Gastrocnemius medialis (tissue), 4 donors: ENCODE data around the gene TCF7L2.

Source experiments
- POLR2A ChIP-seq, 2 donors: fragments of 450-650 bp; IDR thresholded peaks; one replicate each; pipeline ENCODE4 v1.6.1; 2017; ENCODE audit warnings: antibody characterized with exemption in 2 of 2, mild to moderate bottlenecking in 2 of 2, moderate library complexity in 2 of 2
- TF ChIP-seq, protein P1 (sequence below), 5 experiments: fragments of 450-650 bp in 3 of 5; fragments of 200-600 bp in 2 of 5; sonication (generic) in 2 of 5; IDR thresholded peaks in 4 of 5; conservative IDR thresholded peaks in 1 of 5; 1 replicate in 4 of 5; 2 replicates in 1 of 5; pipeline ENCODE4 v1.5.1; 2016 to 2019; ENCODE audit warnings: antibody characterized with exemption in 5 of 5, mild to moderate bottlenecking in 3 of 5, moderate library complexity in 3 of 5

DNA sequence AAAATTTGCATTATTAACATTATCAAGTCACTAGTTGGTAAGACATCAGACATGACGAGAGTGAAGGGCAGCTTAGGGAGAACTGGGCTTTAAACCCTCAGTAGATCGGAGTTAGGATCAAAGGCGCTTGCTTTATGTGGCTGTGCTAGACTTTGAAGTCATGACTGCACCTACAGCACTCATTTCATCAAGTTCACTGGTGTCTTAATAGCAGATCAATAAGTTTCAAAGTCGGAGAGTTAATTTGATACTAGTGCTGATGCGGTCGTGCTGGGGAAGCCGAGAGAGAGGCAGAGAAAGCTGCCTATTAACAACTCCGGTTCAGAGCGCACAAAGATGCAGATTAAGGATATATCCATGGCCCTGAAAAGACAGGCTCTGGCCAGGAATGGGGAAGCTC, 172.9 kb downstream of the TCF7L2 start:
- TF ChIP-seq, protein P1, sequence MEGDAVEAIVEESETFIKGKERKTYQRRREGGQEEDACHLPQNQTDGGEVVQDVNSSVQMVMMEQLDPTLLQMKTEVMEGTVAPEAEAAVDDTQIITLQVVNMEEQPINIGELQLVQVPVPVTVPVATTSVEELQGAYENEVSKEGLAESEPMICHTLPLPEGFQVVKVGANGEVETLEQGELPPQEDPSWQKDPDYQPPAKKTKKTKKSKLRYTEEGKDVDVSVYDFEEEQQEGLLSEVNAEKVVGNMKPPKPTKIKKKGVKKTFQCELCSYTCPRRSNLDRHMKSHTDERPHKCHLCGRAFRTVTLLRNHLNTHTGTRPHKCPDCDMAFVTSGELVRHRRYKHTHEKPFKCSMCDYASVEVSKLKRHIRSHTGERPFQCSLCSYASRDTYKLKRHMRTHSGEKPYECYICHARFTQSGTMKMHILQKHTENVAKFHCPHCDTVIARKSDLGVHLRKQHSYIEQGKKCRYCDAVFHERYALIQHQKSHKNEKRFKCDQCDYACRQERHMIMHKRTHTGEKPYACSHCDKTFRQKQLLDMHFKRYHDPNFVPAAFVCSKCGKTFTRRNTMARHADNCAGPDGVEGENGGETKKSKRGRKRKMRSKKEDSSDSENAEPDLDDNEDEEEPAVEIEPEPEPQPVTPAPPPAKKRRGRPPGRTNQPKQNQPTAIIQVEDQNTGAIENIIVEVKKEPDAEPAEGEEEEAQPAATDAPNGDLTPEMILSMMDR (IDR thresholded peaks at IDR 0.05 in 4 of 5, conservative IDR thresholded peaks at IDR 0.05 in 1 of 5): no peak
- no peak for TF ChIP-seq POLR2A (IDR thresholded peaks at IDR 0.05)
